HG02852 (cell line): ENCODE measurements around the gene CLEC4A.
"Not testable (repeated sequence)": the region's sequence is repeated elsewhere in the genome, so short reads cannot be mapped to it uniquely, and the experiment has no call there.

Experiments used
- ATAC-seq: cut with Tn5 transposase; IDR thresholded peaks from one replicate; pipeline ENCODE4 v1.9.1; 2021; ENCODE audit warnings: mild to moderate bottlenecking, moderate library complexity; ENCODE audit not compliant: unreplicated experiment

Gene CLEC4A

GRCh38 chr12:8133636-8134397 lies 10.4 kb downstream of the CLEC4A start:
- ATAC-seq, result not testable (repeated sequence)

DNA sequence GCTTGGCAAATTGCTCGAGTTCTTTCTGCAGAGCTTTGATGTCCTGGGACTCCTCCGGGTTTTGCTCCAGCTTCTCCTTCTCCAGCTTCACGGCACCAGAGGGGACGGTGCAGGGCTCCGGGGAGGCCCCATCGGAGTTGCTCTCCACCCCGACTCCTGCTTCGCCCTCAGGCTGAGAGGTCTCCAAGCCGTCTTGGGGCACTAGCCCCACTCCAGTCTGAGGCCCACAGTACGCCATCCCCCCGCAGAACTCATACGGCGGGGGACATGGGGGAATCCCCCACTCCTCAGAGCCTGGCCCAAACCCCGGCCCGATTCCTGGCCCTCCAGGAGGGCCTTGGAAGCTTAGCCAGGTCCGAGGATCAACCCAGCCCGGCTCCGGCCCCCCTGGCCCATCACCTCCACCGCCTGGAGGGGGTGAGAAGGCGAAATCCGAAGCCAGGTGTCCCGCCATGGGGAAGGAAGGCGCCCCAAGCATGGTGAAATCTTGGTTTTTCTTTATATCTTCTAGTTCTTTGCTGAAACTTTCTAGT lies 11.0 kb downstream of the CLEC4A start:
- ATAC-seq, result not testable (repeated sequence)

- ATAC-seq, result not testable (repeated sequence)
Measured at GRCh38 chr12:8141647-8142046, 18.2 kb downstream of the CLEC4A start.

GRCh38 chr12:8143261-8143660 lies 19.8 kb downstream of the CLEC4A start:
- ATAC-seq, result no peak

DNA sequence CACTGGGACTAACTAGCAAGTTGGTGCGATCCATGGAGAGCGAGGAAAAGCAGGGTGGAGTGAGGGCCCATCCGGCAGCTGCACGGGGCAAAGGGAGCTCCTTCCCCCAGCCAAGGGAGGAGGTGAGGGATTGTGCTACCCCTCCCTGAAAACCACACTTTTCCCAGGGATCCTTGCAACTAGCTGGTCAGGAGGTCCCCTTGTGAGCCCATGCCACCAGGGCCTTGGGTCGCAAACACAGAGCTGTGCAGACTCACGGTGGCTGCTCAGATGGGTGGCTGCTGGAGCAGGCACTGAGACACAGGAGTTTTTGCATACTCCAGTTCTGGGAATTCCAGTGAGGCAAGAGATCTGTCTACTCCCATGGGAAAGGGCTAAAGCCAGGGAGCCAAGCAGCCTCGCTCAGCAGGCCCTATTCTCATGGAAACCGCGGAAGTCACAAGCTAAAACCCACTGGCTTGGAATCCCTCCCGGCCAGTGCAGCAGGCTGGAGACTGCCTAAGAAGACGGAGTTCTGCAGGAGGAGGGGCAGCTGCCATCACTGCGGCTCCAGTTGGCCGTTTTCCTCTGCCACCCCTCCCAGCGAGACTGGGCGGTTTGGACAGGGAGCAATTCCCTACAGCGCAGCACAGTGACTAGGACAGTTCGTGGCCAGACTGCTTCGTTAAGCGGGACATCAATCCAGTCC lies 22.5 kb downstream of the CLEC4A start:
- ATAC-seq, result no peak

DNA sequence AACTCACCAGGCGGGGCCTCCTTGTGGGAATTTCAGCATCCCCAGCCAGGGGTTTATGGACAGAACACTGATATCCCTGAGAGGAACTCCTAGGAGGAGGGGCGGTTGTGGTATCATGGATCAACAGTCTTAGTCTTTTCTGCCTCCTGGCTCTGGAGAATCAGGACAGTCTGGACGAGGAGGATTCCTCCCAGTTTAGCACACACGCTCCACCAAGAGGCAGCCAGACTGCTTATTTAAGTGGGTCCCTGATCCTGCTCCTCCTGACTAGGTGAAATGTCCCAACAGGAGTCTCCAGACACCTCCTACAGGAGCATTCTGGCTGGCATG lies 23.0 kb downstream of the CLEC4A start:
- ATAC-seq, result no peak

DNA sequence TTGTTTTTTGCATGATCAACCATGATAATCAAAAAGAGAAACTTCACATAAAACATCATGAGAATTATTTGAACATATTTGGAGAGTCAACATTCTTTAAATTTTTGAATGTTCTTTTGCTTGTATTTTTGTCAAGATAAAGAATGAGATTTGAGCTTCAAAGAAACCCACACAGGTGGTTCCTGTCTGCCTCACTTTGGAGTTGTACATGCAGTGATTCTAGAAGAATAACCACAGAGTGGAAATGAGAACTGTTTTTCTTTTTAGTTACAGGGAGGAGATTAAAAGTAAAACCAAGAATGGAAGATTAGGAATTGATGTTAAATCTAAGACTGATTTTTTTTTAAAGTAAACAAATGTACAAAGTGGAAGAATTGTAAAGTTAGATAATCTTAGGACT lies 31.1 kb downstream of the CLEC4A start:
- no peak for ATAC-seq

GRCh38 chr12:8156416-8156815 lies 33.0 kb downstream of the CLEC4A start:
- ATAC-seq, result no peak

- no peak for ATAC-seq
Measured at GRCh38 chr12:8156845-8157244, 33.4 kb downstream of the CLEC4A start, which contains the start of gene ZNF705A. TSS of gene ZNF705A (plus strand) at chr12:8157015. CDS start at chr12:8172626, 15,611 bp downstream.

- no peak for ATAC-seq
Measured at GRCh38 chr12:8157484-8158198, 34.2 kb downstream of the CLEC4A start.

DNA sequence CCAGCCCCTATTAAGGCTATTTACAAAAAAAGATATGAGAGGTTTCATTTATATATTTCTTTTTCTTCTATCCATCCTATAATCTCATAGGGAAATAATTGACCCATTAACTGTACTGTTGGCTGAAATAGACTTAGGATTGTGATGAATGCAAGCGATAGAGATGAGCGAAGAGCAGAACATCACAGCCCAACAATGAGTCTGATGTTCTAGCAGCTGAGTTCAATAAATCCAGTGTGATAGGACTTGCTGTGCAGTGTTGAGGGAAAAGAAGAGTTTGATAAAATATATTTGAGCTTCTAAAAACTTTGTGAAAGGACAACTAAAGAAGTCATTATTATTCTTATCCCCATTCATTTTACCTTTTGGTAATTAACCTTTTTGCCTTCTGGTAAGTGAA lies 49.5 kb downstream of the CLEC4A start:
- ATAC-seq, result not testable (repeated sequence)

GRCh38 chr12:8179989-8180585 lies 56.7 kb downstream of the CLEC4A start:
- ATAC-seq, result not testable (repeated sequence)

DNA sequence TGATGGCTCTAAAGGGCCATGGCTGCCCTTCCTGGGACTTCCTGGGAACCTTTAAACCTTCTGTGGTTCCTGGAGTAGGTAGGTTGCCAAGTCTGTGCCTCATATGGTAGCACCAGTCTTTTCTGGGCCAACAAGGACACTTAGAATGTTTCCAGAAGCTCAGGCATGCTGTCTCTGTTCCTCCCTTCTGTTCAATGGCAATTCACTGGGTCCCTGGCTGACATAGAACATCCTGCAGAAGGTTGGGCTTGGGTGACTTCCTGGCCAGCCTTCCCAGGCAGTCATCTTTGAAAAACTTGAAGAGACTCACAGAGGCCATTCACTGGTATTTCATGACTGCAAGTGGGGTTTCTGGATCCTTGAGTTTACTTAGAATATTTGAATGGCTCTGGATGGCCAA lies 57.9 kb downstream of the CLEC4A start:
- ATAC-seq, result not testable (repeated sequence)

GRCh38 chr12:8182923-8183322 lies 59.5 kb downstream of the CLEC4A start:
- not testable (repeated sequence) for ATAC-seq

GRCh38 chr12:8183346-8183745 lies 59.9 kb downstream of the CLEC4A start:
- not testable (repeated sequence) for ATAC-seq

DNA sequence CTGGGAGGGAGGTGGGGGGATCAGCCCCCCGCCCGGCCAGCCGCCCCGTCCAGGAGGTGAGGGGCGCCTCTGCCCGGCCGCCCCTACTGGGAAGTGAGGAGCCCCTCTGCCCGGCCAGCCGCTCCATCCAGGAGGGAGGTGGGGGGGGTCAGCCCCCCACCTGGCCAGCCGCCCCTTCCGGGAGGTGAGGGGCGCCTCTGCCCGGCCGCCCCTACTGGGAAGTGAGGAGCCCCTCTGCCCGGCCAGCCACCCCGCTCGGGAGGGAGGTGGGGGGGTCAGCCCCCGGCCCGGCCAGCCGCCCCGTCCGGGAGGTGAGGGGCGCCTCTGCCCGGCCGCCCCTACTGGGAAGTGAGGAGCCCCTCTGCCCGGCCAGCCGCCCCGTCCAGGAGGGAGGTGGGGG lies 60.8 kb downstream of the CLEC4A start:
- not testable (repeated sequence) for ATAC-seq

- not testable (repeated sequence) for ATAC-seq
Measured at GRCh38 chr12:8188088-8188487, 64.7 kb downstream of the CLEC4A start.
